NCI-H446 treated with DMSO at 0.1 percent for 48 hours (cell line): ENCODE measurements around the gene IDI2.
"Not testable (repeated sequence)": the region's sequence is repeated elsewhere in the genome, so short reads cannot be mapped to it uniquely, and the experiment has no call there.

Experiments
- DNase-seq: peaks from one replicate; lab custom pipeline; 2025; lab: John Stamatoyannopoulos, UW

The IDI2 gene

DNA sequence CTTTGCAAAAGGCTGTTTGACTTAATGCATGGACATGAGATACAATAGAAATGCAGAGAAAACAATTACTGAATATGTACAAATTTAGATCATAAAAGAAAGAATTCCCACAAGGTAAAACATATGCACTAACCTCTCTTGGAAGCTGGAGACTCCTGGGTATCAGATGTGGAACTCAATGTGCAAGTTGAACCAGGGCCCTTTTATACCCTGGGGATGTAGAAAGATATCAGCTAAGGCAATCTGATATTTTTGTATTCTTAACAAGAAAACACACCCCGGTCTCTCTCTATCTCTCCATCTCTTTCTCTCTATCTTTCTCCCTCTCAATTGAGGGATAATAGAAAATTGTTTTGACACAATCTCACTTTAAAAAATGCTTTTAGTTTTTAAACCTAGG is at the start of gene IDI2:
Gene IDI2, minus strand, starts transcription at position 177 of the 400 bp plus-strand sequence. CDS start 1,136 bp downstream, outside the sequence.
- DNase-seq = no peak

DNA sequence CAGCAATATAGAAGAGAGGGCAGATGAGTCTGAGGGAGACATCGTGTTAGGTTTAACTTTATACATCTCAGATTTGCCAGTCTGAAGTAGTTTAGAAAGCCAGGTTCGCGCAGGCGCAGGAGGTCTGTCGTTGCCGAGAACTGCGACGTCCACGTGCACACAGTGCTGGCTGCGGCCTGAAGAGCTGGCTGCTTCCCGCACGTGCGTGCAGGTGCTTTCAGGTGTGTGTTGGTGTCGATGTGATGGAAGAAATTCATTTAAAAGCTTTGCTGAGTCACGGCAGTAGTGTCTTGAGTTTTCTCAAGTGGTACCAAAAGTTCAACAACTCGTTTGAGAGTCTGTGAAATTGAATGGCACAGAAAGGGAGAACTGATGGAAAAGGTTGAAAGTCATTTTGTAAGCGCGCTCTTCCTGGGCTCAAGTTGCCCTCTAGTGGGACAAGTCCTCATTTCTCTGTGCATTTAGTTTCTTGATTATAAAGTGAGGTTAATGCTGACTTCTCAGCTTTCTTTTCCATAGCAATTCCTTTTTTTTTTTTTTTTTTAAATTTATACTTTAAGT is 49.2 kb upstream of the IDI2 start:
- no peak for DNase-seq

DNA sequence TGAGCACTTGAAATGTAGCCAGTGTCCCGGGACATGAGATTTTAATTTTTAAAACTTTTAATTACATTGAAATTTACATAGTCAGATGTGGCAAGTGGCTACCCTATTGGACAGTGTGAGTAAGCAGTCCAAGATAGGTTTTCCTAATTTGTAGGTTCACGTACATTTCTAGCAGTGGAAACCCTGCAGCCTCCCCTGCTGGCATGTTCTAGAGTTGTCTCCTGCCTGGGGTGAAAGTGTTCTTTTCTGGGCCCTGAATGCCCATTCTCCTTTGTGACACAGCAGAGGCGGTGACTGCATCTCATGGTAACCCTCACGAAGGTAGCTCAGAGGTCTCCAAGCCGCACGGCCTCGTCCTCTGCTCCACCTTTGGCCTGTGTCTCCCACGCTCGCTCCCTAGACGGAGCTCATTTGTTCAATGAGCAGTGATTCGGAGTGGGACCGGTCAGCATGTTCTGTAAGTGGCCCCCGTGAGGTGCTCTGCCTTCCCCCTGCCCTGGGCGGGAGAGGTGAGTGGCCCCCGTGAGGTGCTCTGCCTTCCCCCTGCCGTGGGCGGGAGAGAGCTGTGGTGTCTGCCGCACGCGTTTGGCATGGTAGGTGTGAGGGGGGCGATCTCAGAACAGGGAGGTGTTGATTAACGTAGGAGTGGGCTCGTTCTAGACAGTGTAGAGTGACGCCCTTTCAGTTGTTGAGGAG is 48.5 kb upstream of the IDI2 start:
- no peak for DNase-seq

DNA sequence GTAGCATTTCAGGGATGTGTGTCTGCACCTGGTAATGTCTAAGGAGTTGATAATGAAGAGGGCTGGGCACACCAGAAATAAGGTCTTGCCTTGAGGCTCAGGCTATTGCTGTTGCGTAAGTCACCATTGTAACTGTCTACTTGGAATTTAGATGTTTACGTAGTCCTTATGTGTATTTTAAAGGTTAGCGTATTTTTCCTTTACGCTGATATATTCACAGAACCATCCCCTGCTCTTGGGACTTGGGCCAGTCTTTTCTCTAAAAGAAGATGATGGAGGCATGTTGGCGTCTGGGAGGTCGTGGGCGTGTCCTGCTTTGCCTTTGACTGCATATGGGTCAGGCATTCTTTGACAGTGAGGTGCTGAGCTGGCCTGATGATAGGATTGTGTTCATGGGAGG is 45.3 kb upstream of the IDI2 start:
- DNase-seq = no peak

DNA sequence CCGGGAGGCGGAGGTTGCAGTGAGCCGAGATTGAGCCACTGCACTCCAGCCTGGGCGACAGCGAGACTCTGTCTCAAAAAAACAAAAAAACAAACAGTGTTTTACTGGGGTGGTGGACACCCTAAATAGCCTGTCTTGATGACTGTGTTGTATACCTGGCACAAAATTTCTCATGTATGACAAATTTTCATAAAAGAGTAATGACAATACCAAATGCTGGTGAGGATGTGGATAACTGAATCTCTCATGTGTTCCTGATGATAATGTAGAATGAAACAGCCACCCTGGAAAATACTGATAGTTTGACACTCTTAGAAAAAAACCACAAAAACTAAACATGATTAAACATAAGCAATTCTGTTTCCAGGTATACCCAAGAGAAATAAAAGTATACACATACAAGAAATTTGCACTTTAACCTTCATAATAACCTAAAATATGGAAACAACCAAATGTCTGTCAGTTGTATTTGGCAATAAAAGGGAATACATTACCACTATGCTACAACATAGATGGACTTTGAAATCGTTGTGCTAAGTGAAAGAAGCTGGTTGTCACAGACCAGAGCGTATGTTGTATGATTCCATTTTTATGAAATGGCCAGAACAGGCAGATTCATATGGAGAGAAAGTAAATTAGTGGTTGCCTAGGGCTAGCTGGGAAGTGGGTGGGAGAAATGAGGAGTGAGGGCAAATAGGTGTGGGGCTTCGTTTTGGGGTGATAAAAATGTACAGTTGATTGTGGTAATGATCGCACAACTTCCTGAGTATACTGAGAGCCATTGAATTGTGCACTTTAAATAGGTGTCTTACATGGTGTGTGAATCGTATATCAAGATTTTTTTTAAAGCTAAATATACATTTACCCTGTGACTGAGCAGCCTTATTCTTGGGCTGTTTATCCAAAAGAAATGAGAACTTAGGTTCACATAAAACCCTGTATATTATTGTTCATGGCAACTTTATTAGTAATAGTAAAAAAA is 43.0 kb upstream of the IDI2 start:
- no peak for DNase-seq

DNA sequence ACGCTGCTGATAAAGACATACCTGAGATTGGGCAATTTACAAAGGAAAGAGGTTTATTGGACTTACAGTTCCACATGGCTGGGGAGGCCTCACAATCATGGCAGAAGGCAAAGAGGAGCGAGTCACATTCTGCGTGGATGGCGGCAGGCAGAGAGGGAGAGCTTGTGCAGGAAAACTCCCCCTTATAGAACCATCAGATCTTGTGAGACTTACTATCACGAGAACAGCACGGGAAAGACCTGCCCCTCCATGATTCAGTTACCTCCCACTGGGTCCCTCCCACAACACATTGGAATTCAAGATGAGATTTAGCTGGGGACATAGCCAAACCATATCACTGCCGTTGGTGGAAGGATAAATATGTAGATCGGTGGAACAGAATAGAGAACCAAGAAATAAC is 41.1 kb upstream of the IDI2 start:
- not testable (repeated sequence) for DNase-seq

DNA sequence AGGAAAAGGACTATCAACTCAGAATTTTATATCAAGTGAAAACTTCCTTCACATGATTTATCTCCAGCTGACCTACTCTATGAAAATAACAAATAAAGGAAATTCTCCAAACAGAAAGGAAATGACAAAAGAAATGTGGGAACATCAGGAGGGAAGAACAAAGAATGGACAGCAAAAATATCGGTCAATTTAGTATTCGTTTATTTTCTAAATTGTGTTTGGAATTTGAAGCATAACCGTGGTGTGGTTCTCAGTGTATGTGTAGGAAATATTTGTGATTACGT is 39.2 kb upstream of the IDI2 start:
- DNase-seq = no peak

DNA sequence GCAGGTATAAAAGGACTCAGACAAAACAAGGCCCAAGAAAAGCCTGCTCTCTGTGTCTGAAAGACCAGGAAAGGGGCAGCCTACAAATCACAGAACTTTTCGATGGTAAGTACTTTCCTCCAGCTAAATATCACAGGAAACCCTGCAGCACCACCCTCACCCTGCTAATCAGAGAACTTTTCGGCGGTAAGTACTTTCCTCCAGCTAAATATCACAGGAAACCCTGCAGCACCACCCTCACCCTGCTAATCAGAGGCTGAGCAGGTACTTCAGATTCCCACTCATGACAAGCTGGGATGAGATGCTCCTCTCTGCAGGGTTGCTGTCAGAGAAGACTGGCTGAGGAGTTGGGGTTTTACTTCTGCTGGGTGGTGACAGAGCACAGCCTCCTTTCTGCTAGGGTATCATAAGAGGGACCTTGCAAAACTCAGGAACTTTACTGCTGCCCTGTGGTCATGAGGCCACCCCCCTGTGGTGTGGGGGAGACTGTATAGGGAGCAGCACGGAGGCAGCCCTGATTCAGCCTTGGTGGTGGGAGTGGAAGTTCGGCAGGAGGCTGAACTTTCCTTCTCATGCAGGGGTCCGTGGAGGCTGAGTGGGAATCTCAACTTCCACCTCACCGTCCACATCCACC is 37.7 kb upstream of the IDI2 start:
- no peak for DNase-seq

DNA sequence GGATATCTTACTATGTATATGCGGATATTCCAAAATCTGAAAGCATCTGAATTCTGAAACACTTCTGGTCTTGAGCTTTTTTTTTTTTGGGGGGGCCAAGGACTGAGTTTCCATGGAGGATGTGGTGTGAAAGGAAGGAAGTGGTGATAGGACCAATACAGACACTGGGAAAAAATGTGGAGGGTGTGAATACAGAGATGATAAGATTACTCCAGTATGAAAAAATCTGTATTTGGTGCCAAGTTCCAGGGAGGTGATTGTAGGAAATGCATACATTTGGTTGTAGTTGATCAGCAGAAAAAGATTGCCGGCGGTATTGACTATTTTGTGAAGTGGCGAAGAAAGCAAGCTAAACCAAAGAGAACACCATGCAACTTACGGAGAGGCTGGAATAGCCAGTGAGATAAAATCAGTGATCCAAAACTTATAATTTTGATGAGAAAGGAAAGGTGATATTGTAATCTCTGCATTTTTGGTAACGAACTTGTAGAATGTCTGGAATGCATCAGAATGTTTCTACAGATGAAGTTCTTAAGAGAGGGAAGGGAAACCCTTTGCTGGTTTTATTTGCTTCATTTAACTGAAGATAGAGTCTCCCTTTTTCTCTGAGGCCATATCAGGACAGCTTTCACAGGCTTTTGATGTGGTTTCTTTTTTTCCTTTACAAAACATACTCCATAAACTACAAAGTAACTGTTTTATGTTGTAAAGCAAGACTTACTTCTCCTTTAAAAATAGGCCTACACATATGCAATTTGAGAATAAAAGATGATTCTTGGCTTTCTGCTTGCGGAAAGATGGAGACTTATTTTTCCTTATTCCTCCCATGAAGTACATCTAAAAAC is 36.5 kb upstream of the IDI2 start:
- no peak for DNase-seq

DNA sequence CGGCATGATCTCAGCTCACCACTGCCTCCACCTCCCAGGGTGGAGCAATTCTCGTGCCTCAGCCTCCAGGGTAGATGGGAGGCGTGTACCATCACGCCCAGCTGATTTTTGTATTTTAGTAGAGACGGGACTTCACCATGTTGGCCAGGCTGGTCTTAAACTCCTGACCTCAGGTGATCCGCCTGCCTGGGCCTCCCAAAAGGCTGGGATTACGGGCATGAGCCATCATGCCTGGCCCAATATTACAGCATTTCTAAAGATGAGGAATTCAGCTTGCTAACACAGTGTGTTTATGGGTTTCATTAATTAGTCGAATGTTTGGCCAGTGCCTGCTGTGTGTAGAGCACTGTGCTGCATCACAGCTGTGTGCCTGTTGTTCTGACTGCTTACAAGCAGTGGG is 34.2 kb upstream of the IDI2 start:
- no peak for DNase-seq

DNA sequence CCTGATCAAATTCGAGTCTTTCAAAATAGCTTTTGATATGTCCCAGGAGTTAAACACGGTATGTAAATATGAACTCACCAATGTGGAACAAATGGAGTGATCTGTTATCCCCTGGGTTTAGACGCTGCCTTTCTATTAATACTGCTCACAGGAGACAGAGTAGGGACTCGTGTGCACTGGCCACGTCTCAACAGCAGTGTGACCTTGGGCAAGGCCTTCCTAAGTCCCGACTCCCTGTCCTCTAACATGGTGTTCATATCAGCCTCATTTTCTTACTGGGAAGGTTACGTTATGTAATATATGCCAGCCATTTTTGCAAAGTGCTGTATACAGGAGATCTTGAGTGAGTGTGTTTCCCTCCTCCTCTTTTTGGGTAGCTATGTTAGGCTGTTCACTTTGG is 32.4 kb upstream of the IDI2 start:
- no peak for DNase-seq

DNA sequence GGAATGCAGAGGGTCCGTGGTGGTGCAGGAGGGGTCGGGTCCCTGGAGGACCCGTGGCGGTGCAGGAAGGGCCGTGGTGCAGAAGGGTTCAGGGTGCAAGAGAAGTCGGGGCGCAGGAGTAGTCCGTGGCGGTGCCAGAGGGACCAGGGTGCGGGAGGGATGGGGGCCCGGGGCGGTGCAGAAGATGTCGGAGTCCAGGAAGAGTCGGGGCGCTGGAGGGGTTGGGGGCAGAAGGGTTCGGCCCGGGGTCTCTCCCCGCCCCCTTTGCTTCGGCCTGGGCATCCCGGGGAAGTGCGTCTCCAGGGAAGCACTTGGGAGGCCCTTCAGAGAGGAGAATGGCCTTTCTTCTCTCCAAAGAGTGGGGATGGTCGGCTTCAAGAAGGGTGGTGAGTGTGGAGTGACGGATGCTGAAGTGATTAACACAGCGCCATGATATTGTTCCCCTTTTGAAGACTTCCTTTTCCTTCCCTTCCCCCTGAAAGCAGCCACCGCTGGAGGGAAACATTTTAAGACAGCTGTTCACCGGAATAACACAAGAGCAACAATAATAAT is 31.5 kb upstream of the IDI2 start:
- no peak for DNase-seq

DNA sequence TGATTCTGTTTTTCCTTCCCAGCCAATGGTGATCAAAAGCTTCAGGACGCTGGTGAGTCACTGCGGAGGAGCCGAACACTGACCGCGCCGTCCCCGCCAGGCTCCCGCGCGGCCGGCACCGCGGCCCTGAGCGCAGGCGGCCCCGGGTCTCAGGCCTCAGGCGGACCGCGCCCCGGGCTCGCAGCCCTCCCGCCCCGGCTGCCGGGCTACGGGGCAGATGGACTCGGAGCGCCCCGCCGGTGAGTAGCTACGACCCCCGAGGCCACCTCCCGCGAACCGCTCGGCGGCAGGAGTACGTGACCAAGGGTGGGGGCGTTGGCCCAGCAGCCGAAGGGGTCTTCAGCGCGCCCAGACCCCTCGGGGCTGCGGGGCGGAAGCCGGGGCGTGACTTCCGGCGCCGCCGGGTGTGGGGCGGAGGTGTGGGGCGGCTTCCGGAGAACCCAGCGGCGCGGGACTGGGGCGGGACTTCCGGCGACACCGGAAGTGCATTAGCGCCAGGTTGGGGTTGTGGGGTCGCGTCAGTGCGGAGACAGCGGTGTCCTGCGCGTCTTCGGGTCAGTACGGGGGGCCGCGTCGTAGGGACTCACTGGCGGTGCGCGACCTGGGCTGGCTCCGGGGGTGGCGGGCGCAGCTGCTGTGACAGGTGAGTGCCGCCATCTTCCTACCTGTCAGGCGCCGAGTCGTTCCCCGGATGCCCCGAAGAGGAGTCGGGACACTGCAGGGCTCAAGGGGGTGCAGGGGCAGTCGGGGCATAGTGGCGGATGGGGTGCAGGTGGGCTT is 30.9 kb upstream of the IDI2 start, which contains the start of gene WDR37:
Gene WDR37, plus strand, starts transcription at position 60 of the 780 bp plus-strand sequence. CDS start 15,771 bp downstream, outside the sequence.
- DNase-seq = peak; percentile 32

DNA sequence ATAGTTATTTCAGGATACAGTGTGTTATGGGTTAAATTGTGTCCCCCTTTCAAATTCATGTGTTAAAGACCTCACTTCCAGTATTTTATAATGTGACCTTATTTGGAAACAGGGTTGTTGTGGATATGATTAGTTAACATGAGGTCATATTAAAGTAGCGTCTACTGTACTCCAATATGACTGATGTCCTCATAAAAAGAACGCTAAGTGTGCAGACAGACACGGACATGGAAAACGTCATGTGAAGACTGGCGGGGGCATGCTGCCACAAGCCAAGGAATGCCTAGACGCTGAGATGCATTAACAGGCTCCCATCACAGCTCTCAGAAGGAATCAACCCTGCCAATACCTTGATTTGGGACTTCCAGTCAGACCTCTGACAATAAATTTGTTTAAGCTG is 29.0 kb upstream of the IDI2 start:
- DNase-seq = no peak

DNA sequence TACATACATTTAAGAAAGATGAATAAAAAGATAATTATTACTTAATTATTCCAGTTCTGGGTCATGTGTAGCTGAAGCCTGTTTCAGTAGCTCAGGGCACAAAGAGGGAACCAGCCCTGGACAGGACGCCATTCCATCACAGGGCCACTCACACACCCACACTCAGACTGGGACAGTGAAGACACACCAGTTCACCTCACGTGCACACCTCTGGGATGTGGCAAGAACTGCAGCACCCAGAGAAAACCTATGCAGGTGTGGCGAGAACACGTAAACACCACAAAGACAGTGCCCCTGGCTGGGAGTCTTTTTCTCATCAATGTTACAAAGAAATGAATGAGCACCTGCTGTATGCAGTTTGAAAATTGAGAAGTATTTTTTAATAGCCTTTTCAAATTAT is 24.9 kb upstream of the IDI2 start:
- no peak for DNase-seq

DNA sequence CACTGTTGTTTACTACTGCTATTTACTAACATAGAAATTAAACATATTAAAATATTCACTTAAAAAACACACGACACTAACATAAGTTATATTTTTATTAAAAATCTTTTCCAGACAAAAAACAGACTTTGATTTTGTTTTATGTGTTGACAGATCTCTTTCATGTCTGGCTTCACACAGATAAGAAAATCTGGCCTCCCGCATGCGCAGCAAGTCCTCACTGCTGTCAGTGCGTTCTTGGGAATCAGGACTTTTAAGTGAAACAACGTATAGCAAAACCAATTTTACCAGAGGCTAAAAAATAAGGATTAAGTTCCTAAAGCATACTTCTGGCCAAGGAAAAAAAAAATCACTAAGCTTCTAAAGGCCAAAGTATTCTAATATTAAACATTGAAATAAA is 24.5 kb upstream of the IDI2 start:
- DNase-seq = no peak

DNA sequence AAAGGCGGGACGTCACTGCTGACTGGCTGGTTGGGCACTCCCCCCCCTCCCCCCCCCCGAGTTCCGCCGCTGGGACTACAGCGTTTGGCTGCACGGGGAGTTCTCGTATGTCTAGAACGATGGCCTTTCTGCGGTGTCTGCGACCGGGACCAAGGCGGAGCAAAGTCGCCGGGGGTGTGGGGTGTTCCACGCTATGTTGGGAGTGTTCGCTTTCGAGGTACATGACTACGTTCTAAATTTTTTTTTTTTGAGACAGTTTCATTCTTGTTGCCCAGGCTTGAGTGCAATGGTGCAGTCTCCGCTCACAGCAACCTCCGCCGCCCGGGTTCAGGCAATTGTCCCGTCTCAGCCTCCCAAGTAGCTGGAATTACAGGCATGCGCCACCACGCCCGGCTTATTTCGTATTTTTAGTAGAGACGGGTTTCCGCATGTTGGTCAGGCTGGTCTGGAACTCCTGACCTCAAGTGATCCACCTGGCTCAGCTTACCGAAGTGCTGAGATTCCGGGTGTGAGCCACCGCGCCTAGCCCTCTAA is 23.8 kb upstream of the IDI2 start:
- DNase-seq = no peak

DNA sequence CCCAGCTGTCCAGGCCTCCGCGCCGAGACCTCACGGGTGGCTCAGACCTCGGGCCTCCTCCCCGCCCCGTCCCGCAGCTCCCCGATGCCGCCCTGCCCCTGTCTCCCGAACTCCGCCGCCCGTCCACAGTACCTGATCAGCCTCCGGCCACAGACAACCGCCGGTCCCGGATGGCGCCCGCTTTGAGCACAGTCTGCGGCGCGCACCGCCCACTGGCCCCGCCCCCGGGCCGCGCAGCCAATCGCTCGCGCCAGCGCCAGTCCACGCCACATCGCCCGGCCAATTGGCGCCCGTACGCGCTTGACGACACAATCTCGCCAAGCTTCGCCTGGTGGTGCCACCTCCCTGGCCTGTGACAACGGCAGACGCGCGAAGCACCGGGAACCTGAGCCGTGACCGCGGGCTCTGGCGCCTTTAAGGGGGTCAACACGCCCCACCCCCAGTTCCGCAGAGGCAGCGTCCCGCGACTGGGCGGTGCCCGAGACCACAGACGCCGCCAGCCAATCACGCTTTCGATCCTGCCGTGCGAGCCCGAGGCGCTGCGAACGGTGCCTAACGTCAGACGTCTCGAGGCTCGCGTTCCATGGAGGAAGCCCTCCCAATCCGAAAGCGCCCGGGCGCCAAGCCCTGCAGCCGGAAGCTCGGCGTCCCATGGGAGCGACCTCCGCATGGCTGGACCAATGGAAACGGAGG is 23.2 kb upstream of the IDI2 start, which contains the start of gene IDI1:
Gene IDI1, minus strand, starts transcription at position 388 of the 693 bp plus-strand sequence. Its CDS starts 116 bp downstream, at position 272.
- DNase-seq = peak; percentile 97

DNA sequence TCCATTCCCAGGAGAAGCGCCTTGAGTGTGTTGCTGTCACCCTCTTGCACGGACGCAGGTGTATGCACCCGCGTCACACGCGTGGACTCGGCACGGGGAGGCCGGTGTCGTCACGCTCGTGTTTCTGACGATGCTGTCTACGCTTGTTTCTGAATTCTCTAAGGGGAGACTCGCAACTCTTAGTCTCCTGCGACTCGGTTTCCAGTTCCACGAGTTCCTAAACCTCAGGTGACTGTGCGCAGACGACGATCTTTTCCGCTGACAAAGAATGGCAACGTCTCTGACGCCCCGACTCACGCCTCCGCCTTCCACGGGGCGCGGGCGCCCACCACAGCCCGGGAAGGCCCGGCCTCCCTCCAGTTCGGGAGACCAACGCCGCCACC is 22.7 kb upstream of the IDI2 start:
- DNase-seq = no peak
